IPS-15b (cell line): ENCODE measurements around the gene CCDC88C.
"Not testable (repeated sequence)": the region's sequence is repeated elsewhere in the genome, so short reads cannot be mapped to it uniquely, and the experiment has no call there.

ENCODE experiments used
- H3K27me3 ChIP-seq: one replicate; pipeline ENCODE4 v1.6.1; 2013; ENCODE audit warnings: low read length; ENCODE audit not compliant: control insufficient read depth, insufficient read depth
- H3K36me3 ChIP-seq: one replicate; pipeline ENCODE4 v1.6.1; 2013; ENCODE audit warnings: low read length; ENCODE audit not compliant: control insufficient read depth, insufficient read depth
- H3K4me1 ChIP-seq: one replicate; pipeline ENCODE4 v1.6.1; 2013; ENCODE audit warnings: mild to moderate bottlenecking, low read length; ENCODE audit not compliant: control insufficient read depth, insufficient read depth
- H3K4me3 ChIP-seq: one replicate; pipeline ENCODE4 v1.5.1; 2013; ENCODE audit warnings: low read depth, low read length
- H3K9ac ChIP-seq: one replicate; pipeline ENCODE4 v1.6.1; 2013; ENCODE audit warnings: low read depth, mild to moderate bottlenecking, low read length
- H3K9me3 ChIP-seq: one replicate; pipeline ENCODE4 v1.6.1; 2013; ENCODE audit warnings: mild to moderate bottlenecking, low read length; ENCODE audit not compliant: control insufficient read depth, insufficient read depth

CCDC88C gene

GRCh38 chr14:91438845-91439244 is 21.2 kb upstream of the CCDC88C start:
- H3K4me1 ChIP-seq: no peaks in the 10 kb centered on the region
- H3K9ac ChIP-seq: no peak overlapping the region
- no peaks in the 10 kb centered on the region for H3K36me3 ChIP-seq
- peaks cover 10% of the 10 kb centered on the region for H3K9me3 ChIP-seq
- H3K4me3 ChIP-seq: no peak overlapping the region
- no peaks in the 10 kb centered on the region for H3K27me3 ChIP-seq

- H3K4me3 ChIP-seq, H3K27me3 ChIP-seq, H3K4me1 ChIP-seq, H3K9ac ChIP-seq, H3K36me3 ChIP-seq: not testable (repeated sequence)
- H3K9me3 ChIP-seq: peaks cover 10% of the 10 kb centered on the region
These were observed 18.6 kb upstream of the CCDC88C start for GRCh38 chr14:91436266-91436665.

- H3K27me3 ChIP-seq: no peaks in the 10 kb centered on the region
- H3K9me3 ChIP-seq: no peaks in the 10 kb centered on the region
- no peak overlapping the region for H3K4me3 ChIP-seq
- no peaks in the 10 kb centered on the region for H3K4me1 ChIP-seq
- H3K9ac ChIP-seq: no peak overlapping the region
- no peaks in the 10 kb centered on the region for H3K36me3 ChIP-seq
These were observed 11.8 kb upstream of the CCDC88C start for GRCh38 chr14:91429385-91429784.

- H3K4me1 ChIP-seq, H3K9me3 ChIP-seq, H3K9ac ChIP-seq, H3K36me3 ChIP-seq, H3K27me3 ChIP-seq, H3K4me3 ChIP-seq: not testable (repeated sequence)
These were observed 11.3 kb upstream of the CCDC88C start for GRCh38 chr14:91428931-91429330.

- not testable (repeated sequence) for H3K27me3 ChIP-seq, H3K9me3 ChIP-seq, H3K4me3 ChIP-seq, H3K36me3 ChIP-seq, H3K4me1 ChIP-seq, H3K9ac ChIP-seq
These were observed 7.9 kb upstream of the CCDC88C start for GRCh38 chr14:91425531-91425944.

DNA sequence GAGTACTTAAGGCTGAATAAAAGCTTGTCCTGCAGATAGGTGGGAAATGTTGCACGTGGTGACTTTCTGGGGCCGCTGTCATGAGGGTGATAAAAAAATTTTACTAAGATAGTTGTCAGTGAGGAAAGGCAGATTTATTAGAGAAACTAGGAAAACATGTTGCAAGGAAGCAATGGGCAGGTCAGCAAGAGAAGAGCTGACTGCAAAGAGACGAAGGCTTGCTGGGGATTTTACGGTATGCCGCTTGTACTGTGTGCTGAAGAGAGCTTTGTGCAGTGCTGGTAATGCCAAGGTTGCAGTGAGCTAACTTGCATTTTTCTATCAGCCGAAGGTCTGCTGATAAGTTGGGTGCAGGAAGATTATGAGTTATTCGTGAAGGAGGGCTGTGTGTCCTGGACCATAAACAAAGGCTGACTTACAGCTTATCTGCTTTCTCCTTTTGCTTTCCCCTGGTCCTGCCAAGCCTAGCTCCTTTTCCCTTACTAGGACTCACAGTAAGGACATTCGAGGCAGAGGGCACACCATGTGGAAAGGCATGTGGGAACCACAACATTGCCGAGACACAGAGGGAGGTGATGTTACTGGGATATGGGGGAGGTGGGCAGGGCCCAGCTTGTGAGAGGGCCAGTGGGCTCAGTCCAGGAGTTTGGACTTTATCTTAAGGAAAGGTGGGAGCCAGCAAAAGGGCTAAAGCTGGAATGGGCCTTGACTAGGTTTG is 7.4 kb upstream of the CCDC88C start:
- Histone ChIP-seq H3K27me3 (no peaks in the 10 kb centered on the region), H3K4me3 (no peak overlapping the region), H3K4me1 (no peaks in the 10 kb centered on the region), H3K9me3 (no peaks in the 10 kb centered on the region), H3K36me3 (no peaks in the 10 kb centered on the region), H3K9ac (no peak overlapping the region)

DNA sequence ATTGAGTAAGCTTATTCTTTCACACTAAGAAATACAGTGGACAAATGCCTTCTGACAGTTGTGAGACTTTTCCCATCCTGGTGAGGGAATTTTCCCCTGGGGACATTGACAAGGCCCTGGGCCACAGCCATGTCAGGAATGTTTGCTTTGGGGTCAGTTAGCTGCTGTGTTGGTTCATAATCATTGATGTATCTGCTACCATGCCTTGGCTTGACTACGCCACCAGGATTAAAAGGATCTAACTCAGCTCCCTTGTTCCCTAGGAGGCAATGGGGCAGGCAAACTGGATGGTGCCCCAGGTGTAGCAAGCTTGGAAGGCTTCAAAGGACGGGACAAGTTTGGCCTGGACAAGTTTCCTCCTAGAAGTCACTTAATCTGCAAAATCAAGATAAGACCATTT is 3.1 kb upstream of the CCDC88C start:
- Histone ChIP-seq H3K9ac (no peak overlapping the region), H3K9me3 (no peaks in the 10 kb centered on the region), H3K4me3 (no peak overlapping the region), H3K4me1 (peaks cover 7% of the 10 kb centered on the region), H3K36me3 (no peaks in the 10 kb centered on the region), H3K27me3 (no peaks in the 10 kb centered on the region)

DNA sequence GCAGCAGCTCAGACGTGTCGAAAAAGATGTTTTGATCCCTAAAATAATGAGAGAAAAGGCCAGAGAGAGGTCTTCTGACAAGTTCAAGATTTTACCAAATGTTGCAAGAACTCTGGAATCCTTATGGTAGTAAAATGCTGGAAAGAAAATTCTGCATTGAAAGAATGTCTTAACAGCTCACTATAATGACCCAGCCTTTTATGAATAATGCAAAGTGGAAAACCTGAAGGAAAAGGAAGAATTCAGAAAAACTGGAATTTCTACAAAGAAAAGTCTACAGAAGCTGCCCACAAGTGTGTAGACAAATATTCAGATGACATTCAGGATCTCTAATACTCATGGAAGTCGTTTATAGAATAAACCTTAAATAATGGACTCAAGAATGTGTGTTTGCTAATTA is 1.8 kb upstream of the CCDC88C start:
- no peak overlapping the region for H3K9ac ChIP-seq

DNA sequence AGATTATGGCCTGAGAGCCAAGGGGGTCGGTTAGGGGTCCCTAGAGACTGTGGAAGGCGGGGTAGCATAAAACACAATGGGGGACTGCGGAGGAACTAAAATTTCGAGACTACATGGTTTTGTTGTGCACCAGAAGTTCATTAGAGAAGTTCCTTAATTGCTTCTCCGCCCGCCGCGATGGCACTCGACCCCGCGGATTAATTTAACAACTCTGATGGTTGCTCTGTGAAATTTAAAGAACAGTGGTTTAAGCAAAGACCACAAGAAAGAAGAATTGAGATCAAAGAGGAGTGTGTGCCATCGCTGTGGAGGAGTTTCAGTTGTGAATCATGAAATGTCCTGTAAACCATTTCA is 1.4 kb upstream of the CCDC88C start:
- H3K9ac ChIP-seq: no peak overlapping the region
- H3K36me3 ChIP-seq: no peaks in the 10 kb centered on the region
- H3K9me3 ChIP-seq: no peaks in the 10 kb centered on the region
- H3K4me1 ChIP-seq: peaks cover 13% of the 10 kb centered on the region
- H3K4me3 ChIP-seq: no peak overlapping the region
- no peaks in the 10 kb centered on the region for H3K27me3 ChIP-seq

More for the DNA sequence above, 1.8 kb upstream of the CCDC88C start:
- no peak overlapping the region for H3K4me3 ChIP-seq
- H3K27me3 ChIP-seq: no peaks in the 10 kb centered on the region
- no peaks in the 10 kb centered on the region for H3K9me3 ChIP-seq
- H3K4me1 ChIP-seq: peaks cover 11% of the 10 kb centered on the region
- no peaks in the 10 kb centered on the region for H3K36me3 ChIP-seq

DNA sequence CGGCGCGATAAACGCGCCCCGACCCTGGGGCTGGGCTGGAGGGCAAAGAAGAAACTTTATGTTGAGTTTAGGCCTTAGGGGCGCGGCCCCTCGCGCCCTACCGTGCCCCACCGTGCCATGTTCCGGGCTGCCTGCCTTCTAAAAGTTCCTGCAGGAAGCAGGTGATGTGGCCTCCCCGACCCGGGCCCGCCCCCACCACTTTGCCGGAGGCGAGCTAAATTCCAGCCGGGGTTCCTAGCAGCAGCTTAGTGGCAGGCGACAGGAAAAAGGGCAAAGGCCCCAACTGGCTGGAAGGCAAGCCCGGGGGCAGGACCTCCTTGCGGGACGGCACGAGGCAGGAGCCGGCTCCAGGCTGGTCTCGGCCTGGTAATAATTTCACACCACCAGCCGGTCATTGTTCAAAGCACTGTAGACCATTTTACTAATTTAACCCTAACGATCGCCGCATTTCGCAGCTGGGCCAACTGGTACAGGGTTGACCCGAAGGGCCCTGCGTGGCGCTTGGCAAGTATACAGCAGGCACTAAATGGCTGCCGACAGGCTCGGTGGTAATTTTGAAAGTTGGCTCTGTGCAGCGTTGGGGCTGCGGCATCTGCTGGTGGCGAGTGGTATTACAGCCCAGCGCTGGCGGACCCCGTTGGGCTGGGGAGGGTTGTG is 895 bp upstream of the CCDC88C start:
- peak overlapping the region; percentile 24 for H3K9ac ChIP-seq

GRCh38 chr14:91417983-91418386 is 365 bp upstream of the CCDC88C start:
- peaks cover 21% of the 10 kb centered on the region for H3K4me1 ChIP-seq

More for the DNA sequence above, 895 bp upstream of the CCDC88C start:
- peaks cover 17% of the 10 kb centered on the region for H3K4me1 ChIP-seq
- peak overlapping the region; percentile 45 for H3K4me3 ChIP-seq
- H3K27me3 ChIP-seq: no peaks in the 10 kb centered on the region
- H3K36me3 ChIP-seq: no peaks in the 10 kb centered on the region
- H3K9me3 ChIP-seq: no peaks in the 10 kb centered on the region

GRCh38 chr14:91416744-91417119 is 888 bp downstream of the CCDC88C start:
- no peaks in the 10 kb centered on the region for H3K36me3 ChIP-seq
- no peak overlapping the region for H3K9ac ChIP-seq
- no peaks in the 10 kb centered on the region for H3K9me3 ChIP-seq
- peak overlapping the region; percentile 78 for H3K4me3 ChIP-seq
- no peaks in the 10 kb centered on the region for H3K27me3 ChIP-seq
- peaks cover 25% of the 10 kb centered on the region for H3K4me1 ChIP-seq

More at GRCh38 chr14:91417983-91418386, 365 bp upstream of the CCDC88C start:
- H3K9ac ChIP-seq: peak overlapping the region; percentile 24
- H3K36me3 ChIP-seq: no peaks in the 10 kb centered on the region
- no peaks in the 10 kb centered on the region for H3K9me3 ChIP-seq
- H3K27me3 ChIP-seq: no peaks in the 10 kb centered on the region
- peak overlapping the region; percentile 45 for H3K4me3 ChIP-seq
